T1000 (cell line): ENCODE results near the gene TMEM234.

ENCODE experiments used
- DNase-seq: peaks from one replicate; lab custom pipeline; 2025; ENCODE audit warnings: mixed read lengths; lab: John Stamatoyannopoulos, UW

TMEM234 gene

GRCh38 chr1:32172621-32173245 lies 49.4 kb downstream of the TMEM234 start:
- no peak for DNase-seq

- no peak for DNase-seq
These were observed 51.2 kb downstream of the TMEM234 start for GRCh38 chr1:32170991-32171390.
